HepG2 (cell line): ENCODE measurements around the gene LITAFD. TPM values are rescaled to one million over a fixed set of nuclear protein-coding genes. Genes with fewer than 3 reads are reported as not detected.

ENCODE experiments used
- ATAC-seq: fragments of 200-7000 bp; cut with Tn5 transposase; 3 replicates; pipeline ENCODE4 v1.9.1; 2020; ENCODE audit warnings: mild to moderate bottlenecking, moderate library complexity
- BruUV-seq: library from RNA; stranded (reverse); fragments of 400-500 nt; replicated peaks from 2 replicates; lab custom pipeline; 2021; lab: Mats Ljungman, UMichigan
- CTCF ChIA-PET: fragments of 300-600 bp; formaldehyde crosslinking; extraction: SDS; loops from one replicate; lab custom pipeline; 2021; ENCODE audit warnings: low total read pairs, inconsistent platforms, low intra/inter-chr PET ratio; lab: Yijun Ruan, JAX
- POLR2A ChIA-PET: fragments of 350-600 bp; sonication (Branson Sonifier 250); formaldehyde crosslinking; loops from one replicate; lab custom pipeline; 2020; ENCODE audit warnings: antibody characterized with exemption, inconsistent platforms; lab: Yijun Ruan, JAX
- DNase-seq: peaks from one replicate; pipeline ENCODE4 v3.0.0-alpha.2; 2015; ENCODE audit warnings: low spot score
- FAIRE-seq: peaks from 3 replicates; lab custom pipeline; 2011; peaks lifted over from hg19 to GRCh38; lab: Jason Lieb, UNC
- H2AFZ ChIP-seq: one replicate; pipeline ENCODE4 v1.6.1; 2011; ENCODE audit warnings: low read length, inconsistent platforms
- H3K27ac ChIP-seq: fragments of 300-600 bp; 3 replicates; pipeline ENCODE4 v1.8.0; 2011; ENCODE audit warnings: mixed run types, mild to moderate bottlenecking, mixed read lengths, low read length, inconsistent platforms; ENCODE audit not compliant: insufficient read depth; ENCODE audit errors: extremely low read length
- H3K27me3 ChIP-seq, 2 experiments: fragments of 200-600 bp in 1 of 2; 2 replicates in 1 of 2; 3 replicates in 1 of 2; pipeline versions ENCODE4 v1.6.0 to v1.8.0; 2011; ENCODE audit warnings: low read length in 2 of 2, mild to moderate bottlenecking in 2 of 2, moderate library complexity in 2 of 2, inconsistent platforms in 1 of 2; ENCODE audit not compliant: insufficient read depth in 2 of 2, control insufficient read depth in 1 of 2
- H3K36me3 ChIP-seq, 2 experiments: fragments of 200-600 bp in 1 of 2; replicated peaks in 1 of 2; 2 replicates in 1 of 2; 3 replicates in 1 of 2; pipeline versions ENCODE4 v1.5.1 to v1.8.0; 2011; ENCODE audit warnings: low read length in 2 of 2, inconsistent platforms in 1 of 2; ENCODE audit not compliant: insufficient read depth in 2 of 2, control insufficient read depth in 1 of 2
- H3K4me1 ChIP-seq: 2 replicates; pipeline ENCODE4 v1.5.1; 2012; ENCODE audit warnings: low read length, inconsistent platforms; ENCODE audit not compliant: insufficient read depth
- H3K4me2 ChIP-seq: 2 replicates; pipeline ENCODE4 v1.6.0; 2011; ENCODE audit warnings: low read depth, low read length, inconsistent platforms
- H3K4me3 ChIP-seq, 3 experiments: fragments of 200-600 bp in 1 of 3; sonication (generic), shearing (Covaris generic) in 1 of 3; replicated peaks in 1 of 3; 2 replicates each; pipeline ENCODE4 v1.5.1; 2011 to 2016; ENCODE audit warnings: low read length in 3 of 3, inconsistent platforms in 2 of 3, low read depth in 2 of 3, mild to moderate bottlenecking in 2 of 3, control low read depth in 1 of 3, mixed read lengths in 1 of 3; ENCODE audit not compliant: insufficient read depth in 1 of 3
- H3K79me2 ChIP-seq: one replicate; pipeline ENCODE4 v1.6.1; 2011; ENCODE audit warnings: low read length, inconsistent platforms; ENCODE audit not compliant: insufficient read depth
- H3K9ac ChIP-seq: 2 replicates; pipeline ENCODE4 v1.6.0; 2011; ENCODE audit warnings: mild to moderate bottlenecking, low read depth, low read length, inconsistent platforms; ENCODE audit not compliant: insufficient read depth
- H3K9me3 ChIP-seq: 2 replicates; pipeline ENCODE4 v1.5.1; 2012; ENCODE audit warnings: mild to moderate bottlenecking, low read length
- H4K20me1 ChIP-seq: 2 replicates; pipeline ENCODE4 v1.6.0; 2011; ENCODE audit warnings: inconsistent platforms, mild to moderate bottlenecking, low read length, moderate library complexity; ENCODE audit not compliant: insufficient read depth
- CREM ChIP-seq, 2 experiments: sonication (generic) in 1 of 2; formaldehyde crosslinking in 1 of 2; IDR thresholded peaks; 2 replicates each; pipeline versions ENCODE4 v1.4.0 to v1.6.1; 2016 to 2020; ENCODE audit warnings: antibody characterized with exemption in 1 of 2, mild to moderate bottlenecking in 1 of 2, missing genetic modification reagents in 1 of 2
- NRL ChIP-seq: sonication (generic); formaldehyde crosslinking; IDR thresholded peaks from 2 replicates; pipeline ENCODE4 v1.5.0; 2020; ENCODE audit warnings: missing genetic modification reagents, mild to moderate bottlenecking, moderate library complexity, borderline replicate concordance
- REXO4 ChIP-seq: sonication (generic); formaldehyde crosslinking; IDR thresholded peaks from 2 replicates; pipeline ENCODE4 v1.8.0; 2022; ENCODE audit warnings: missing genetic modification reagents, mild to moderate bottlenecking, borderline replicate concordance
- SALL2 ChIP-seq: sonication (generic); formaldehyde crosslinking; IDR thresholded peaks from 2 replicates; pipeline ENCODE4 v1.8.1; 2023; ENCODE audit warnings: mild to moderate bottlenecking, missing genetic modification reagents, inconsistent platforms
- SKI ChIP-seq: fragments of 450-650 bp; IDR thresholded peaks from one replicate; pipeline ENCODE4 v1.6.1; 2018; ENCODE audit warnings: mild to moderate bottlenecking; ENCODE audit not compliant: partially characterized antibody
- SMAD1 ChIP-seq: sonication (generic); formaldehyde crosslinking; IDR thresholded peaks from 2 replicates; pipeline ENCODE4 v1.4.0; 2020; ENCODE audit warnings: missing genetic modification reagents, low read depth, mild to moderate bottlenecking, borderline replicate concordance
- ZNF143 ChIP-seq: sonication (generic); formaldehyde crosslinking; IDR thresholded peaks from 2 replicates; pipeline ENCODE4 v1.4.0; 2020; ENCODE audit warnings: missing genetic modification reagents
- ZNF431 ChIP-seq: sonication (generic); formaldehyde crosslinking; IDR thresholded peaks from 2 replicates; pipeline ENCODE4 v1.9.0; 2022; ENCODE audit warnings: missing genetic modification reagents, low read depth, mild to moderate bottlenecking, borderline replicate concordance
- ZNF616 ChIP-seq: sonication (generic); formaldehyde crosslinking; IDR thresholded peaks from 2 replicates; pipeline ENCODE4 v1.5.0; 2020; ENCODE audit warnings: low read depth, mild to moderate bottlenecking, missing genetic modification reagents
- ZNF720 ChIP-seq: sonication (generic); formaldehyde crosslinking; IDR thresholded peaks from 2 replicates; pipeline ENCODE4 v1.4.0; 2020; ENCODE audit warnings: missing genetic modification reagents
- ZNF777 ChIP-seq: sonication (generic); formaldehyde crosslinking; IDR thresholded peaks from 2 replicates; pipeline ENCODE4 v1.4.0; 2020; ENCODE audit warnings: missing genetic modification reagents
- ZNF891 ChIP-seq: sonication (generic); formaldehyde crosslinking; IDR thresholded peaks from 2 replicates; pipeline ENCODE4 v1.5.0; 2020; ENCODE audit warnings: mild to moderate bottlenecking, missing genetic modification reagents
- WGBS: methylation state at CpG from one replicate; pipeline ENCODE4 v1.1.6; 2017; ENCODE audit warnings: low lambda C conversion rate; 5-methylcytosine and 5-hydroxymethylcytosine counted together
- in situ Hi-C: cut with HindIII; loops from 2 replicates; pipeline ENCODE4 v1.10.0; 2017; ENCODE audit warnings: low pct_unique_long_range_greater_than_20kb; ENCODE audit not compliant: extremely low pct_ligation_motif_present
- intact Hi-C: fragments of 100-400 bp; cut with micrococcal nuclease; formaldehyde crosslinking; loops from one replicate; pipeline ENCODE4 v1.10.0; 2022; ENCODE audit not compliant: unreplicated experiment
- polyA plus RNA-seq, 8 experiments: library from polyadenylated mRNA; depleted of rRNA in 3 of 8; stranded (reverse) in 7 of 8; unstranded in 1 of 8; fragments of >200 nt; fragmentation: Illumina TruSeq in 4 of 8; extraction: Trizol in 4 of 8; gene quantifications; 2 replicates each; pipeline versions ENCODE4 v1.2.1 to v1.2.3, GENCODE V29; 2011 to 2016; ENCODE audit warnings: low read depth in 4 of 8, missing spikeins in 1 of 8, mixed read lengths in 1 of 8; ENCODE audit not compliant: insufficient read depth in 1 of 8
- total RNA-seq, 5 experiments: library from RNA; depleted of rRNA; stranded (reverse); fragments of >200 nt; fragmentation: Illumina TruSeq; extraction: Trizol; gene quantifications; 2 replicates each; pipeline ENCODE4 v1.2.3, GENCODE V29; 2016; ENCODE audit warnings: low read depth in 1 of 5
- TF ChIP-seq, protein P1 (sequence below): sonication (generic); formaldehyde crosslinking; conservative IDR thresholded peaks from 2 replicates; pipeline ENCODE4 v1.8.0; 2022; ENCODE audit warnings: low read depth, missing genetic modification reagents

The LITAFD gene
- total and polyA plus RNA-seq, 2 of the 13 experiments (the other 11 are each of a cell fraction or from before 2014, with no cell fraction given): not detected

DNA sequence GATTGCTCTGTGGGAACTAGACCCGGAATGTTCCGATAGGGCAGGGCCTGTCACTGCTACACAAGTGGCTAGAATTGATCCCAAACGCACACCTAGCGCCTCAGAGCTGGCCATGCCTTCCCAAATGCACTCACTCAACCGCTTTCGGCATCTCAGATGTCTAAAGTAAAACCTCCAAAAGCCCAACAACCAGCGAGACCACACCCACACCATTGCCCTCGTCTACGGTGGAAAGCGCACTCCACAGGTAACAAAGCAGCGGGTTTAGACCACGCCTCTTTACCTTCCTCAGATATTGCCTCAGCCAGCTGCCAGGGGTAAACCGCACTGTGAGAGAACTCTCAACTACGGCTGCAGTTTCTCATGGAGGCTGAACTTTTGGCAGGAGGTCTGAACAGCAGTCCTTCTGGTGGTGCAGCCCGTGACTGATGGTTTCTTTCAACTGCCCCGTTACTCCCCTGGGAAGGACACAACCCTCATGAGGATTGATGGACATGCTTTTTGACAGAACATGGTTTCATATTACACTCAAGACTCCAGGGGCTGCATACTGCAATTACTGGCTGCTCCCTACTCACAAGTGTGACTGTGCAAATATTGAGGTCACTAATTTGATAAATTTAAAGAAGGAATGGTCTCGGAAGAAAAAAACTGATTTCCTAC, 47.1 kb downstream of the LITAFD start:
- Histone ChIP-seq H3K9ac (no peak overlapping the region), H3K4me3 (no peak overlapping the region), H3K36me3 (peaks cover 34 to 55% of the 10 kb centered on the region in 2 experiments), H4K20me1 (peaks cover 93% of the 10 kb centered on the region), H3K27ac (no peak overlapping the region), H3K4me1 (peaks cover 11% of the 10 kb centered on the region), H3K79me2 (peaks cover 96% of the 10 kb centered on the region), H3K27me3 (no peaks in the 10 kb centered on the region), H2AFZ (no peak overlapping the region), H3K9me3 (no peaks in the 10 kb centered on the region), H3K4me2 (no peak overlapping the region)
- ChIA-PET POLR2A (no interaction called here), CTCF (no interaction called here)
- BruUV-seq: no TSS peak
- intact Hi-C loops (no loop called here), in situ Hi-C loops (no loop called here)
- DNase-seq (no peak), ATAC-seq (no peak; the same call in 2 of the 3 replicates), FAIRE-seq (no peak)
- WGBS: 95% methylated on average over 17 of the region's 17 CpGs
- TF ChIP-seq ZNF891 (CRISPR knock-in tag) (0 out of 2 replicates have a peak, but pooled peaks have one; percentile 68), SMAD1 (CRISPR knock-in tag) (no peak), REXO4 (no peak), ZNF143 (CRISPR knock-in tag) (no peak), ZNF431 (no peak), ZNF777 (no peak), ZNF720 (CRISPR knock-in tag) (no peak), CREM (IDR thresholded peaks at IDR 0.05) (no peak), CREM (CRISPR knock-in tag; IDR thresholded peaks at IDR 0.05) (no peak), ZNF616 (CRISPR knock-in tag) (no peak), NRL (CRISPR knock-in tag) (peak; percentile 52; the same call in 1 of the 2 replicates), SKI (no peak), SALL2 (0 out of 2 replicates have a peak, but pooled peaks have one; percentile 1)
- TF ChIP-seq, protein P1, sequence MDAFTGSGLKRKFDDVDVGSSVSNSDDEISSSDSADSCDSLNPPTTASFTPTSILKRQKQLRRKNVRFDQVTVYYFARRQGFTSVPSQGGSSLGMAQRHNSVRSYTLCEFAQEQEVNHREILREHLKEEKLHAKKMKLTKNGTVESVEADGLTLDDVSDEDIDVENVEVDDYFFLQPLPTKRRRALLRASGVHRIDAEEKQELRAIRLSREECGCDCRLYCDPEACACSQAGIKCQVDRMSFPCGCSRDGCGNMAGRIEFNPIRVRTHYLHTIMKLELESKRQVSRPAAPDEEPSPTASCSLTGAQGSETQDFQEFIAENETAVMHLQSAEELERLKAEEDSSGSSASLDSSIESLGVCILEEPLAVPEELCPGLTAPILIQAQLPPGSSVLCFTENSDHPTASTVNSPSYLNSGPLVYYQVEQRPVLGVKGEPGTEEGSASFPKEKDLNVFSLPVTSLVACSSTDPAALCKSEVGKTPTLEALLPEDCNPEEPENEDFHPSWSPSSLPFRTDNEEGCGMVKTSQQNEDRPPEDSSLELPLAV: no peak
